T-helper 2 cell treated with Interferon-gamma antibody and Interleukin-4, amounts not matched to agents 5 μg/mL and 100 μg/mL, for 36 hours (primary cell): ENCODE data around the gene ULK1.
"Not testable (repeated sequence)": the region's sequence is repeated elsewhere in the genome, so short reads cannot be mapped to it uniquely, and the experiment has no call there.

ENCODE experiments used
- DNase-seq: peaks from one replicate; pipeline ENCODE4 v3.0.0; 2021; ENCODE audit warnings: low spot score
- H3K27ac Mint-ChIP-seq: one replicate; pipeline ENCODE4 v1.8.0; 2021; ENCODE audit warnings: mild to moderate bottlenecking, mixed read lengths
- H3K27me3 Mint-ChIP-seq: one replicate; pipeline ENCODE4 v1.8.0; 2021; ENCODE audit warnings: low read depth, mixed read lengths
- H3K36me3 Mint-ChIP-seq: one replicate; pipeline ENCODE4 v1.8.0; 2021; ENCODE audit warnings: low read depth, mixed read lengths
- H3K4me1 Mint-ChIP-seq: one replicate; pipeline ENCODE4 v1.8.0; 2021; ENCODE audit warnings: low read depth, mixed read lengths
- H3K4me3 Mint-ChIP-seq: one replicate; pipeline ENCODE4 v1.8.0; 2022; ENCODE audit warnings: mild to moderate bottlenecking, moderate library complexity, mixed read lengths
- H3K9me3 Mint-ChIP-seq: one replicate; pipeline ENCODE4 v1.8.0; 2021; ENCODE audit warnings: mixed read lengths

Gene ULK1

GRCh38 chr12:131867891-131868675, 26.3 kb upstream of the ULK1 start:
- H3K27ac Mint-ChIP-seq, result no peak overlapping the region
- H3K4me3 Mint-ChIP-seq, result no peak overlapping the region
- no peak for DNase-seq
- H3K36me3 Mint-ChIP-seq, result no peaks in the 10 kb centered on the region
- H3K4me1 Mint-ChIP-seq, result no peaks in the 10 kb centered on the region
- H3K27me3 Mint-ChIP-seq, result no peaks in the 10 kb centered on the region
- H3K9me3 Mint-ChIP-seq, result no peaks in the 10 kb centered on the region

GRCh38 chr12:131869871-131870418, 24.5 kb upstream of the ULK1 start:
- no peaks in the 10 kb centered on the region for H3K4me1 Mint-ChIP-seq
- H3K27ac Mint-ChIP-seq, result peak overlapping the region; percentile 3
- no peak for DNase-seq
- peaks cover 3% of the 10 kb centered on the region for H3K9me3 Mint-ChIP-seq
- no peaks in the 10 kb centered on the region for H3K27me3 Mint-ChIP-seq
- H3K36me3 Mint-ChIP-seq, result no peaks in the 10 kb centered on the region
- H3K4me3 Mint-ChIP-seq, result no peak overlapping the region

GRCh38 chr12:131871677-131872076, 22.7 kb upstream of the ULK1 start:
- H3K4me3 Mint-ChIP-seq, result no peak overlapping the region
- no peaks in the 10 kb centered on the region for H3K27me3 Mint-ChIP-seq
- DNase-seq, result no peak
- peaks cover 3% of the 10 kb centered on the region for H3K9me3 Mint-ChIP-seq
- H3K4me1 Mint-ChIP-seq, result no peaks in the 10 kb centered on the region
- H3K27ac Mint-ChIP-seq, result no peak overlapping the region
- H3K36me3 Mint-ChIP-seq, result no peaks in the 10 kb centered on the region

GRCh38 chr12:131872154-131873051, 22.0 kb upstream of the ULK1 start:
- Mint-ChIP-seq H3K27ac (no peak overlapping the region), H3K9me3 (peaks cover 3% of the 10 kb centered on the region)
- DNase-seq, result no peak

GRCh38 chr12:131873293-131873692, 21.1 kb upstream of the ULK1 start:
- Mint-ChIP-seq H3K36me3 (no peaks in the 10 kb centered on the region), H3K27me3 (peaks cover 3% of the 10 kb centered on the region), H3K9me3 (peaks cover 3% of the 10 kb centered on the region), H3K27ac (no peak overlapping the region), H3K4me1 (no peaks in the 10 kb centered on the region), H3K4me3 (no peak overlapping the region)
- DNase-seq, result no peak

More at GRCh38 chr12:131872154-131873051, 22.0 kb upstream of the ULK1 start:
- H3K36me3 Mint-ChIP-seq, result no peaks in the 10 kb centered on the region
- H3K27me3 Mint-ChIP-seq, result no peaks in the 10 kb centered on the region
- no peaks in the 10 kb centered on the region for H3K4me1 Mint-ChIP-seq
- no peak overlapping the region for H3K4me3 Mint-ChIP-seq

- H3K27me3 Mint-ChIP-seq, H3K4me3 Mint-ChIP-seq, H3K27ac Mint-ChIP-seq, DNase-seq, H3K4me1 Mint-ChIP-seq, H3K36me3 Mint-ChIP-seq, H3K9me3 Mint-ChIP-seq: not testable (repeated sequence)
Observed at GRCh38 chr12:131874972-131875371, 19.4 kb upstream of the ULK1 start.

GRCh38 chr12:131877216-131877615, 17.2 kb upstream of the ULK1 start:
- not testable (repeated sequence) for H3K4me3 Mint-ChIP-seq, H3K9me3 Mint-ChIP-seq, H3K27me3 Mint-ChIP-seq, H3K36me3 Mint-ChIP-seq, DNase-seq, H3K4me1 Mint-ChIP-seq, H3K27ac Mint-ChIP-seq

- H3K36me3 Mint-ChIP-seq, DNase-seq, H3K27ac Mint-ChIP-seq, H3K4me1 Mint-ChIP-seq, H3K4me3 Mint-ChIP-seq, H3K27me3 Mint-ChIP-seq, H3K9me3 Mint-ChIP-seq: not testable (repeated sequence)
Observed at GRCh38 chr12:131878436-131878835, 16.0 kb upstream of the ULK1 start.

DNA sequence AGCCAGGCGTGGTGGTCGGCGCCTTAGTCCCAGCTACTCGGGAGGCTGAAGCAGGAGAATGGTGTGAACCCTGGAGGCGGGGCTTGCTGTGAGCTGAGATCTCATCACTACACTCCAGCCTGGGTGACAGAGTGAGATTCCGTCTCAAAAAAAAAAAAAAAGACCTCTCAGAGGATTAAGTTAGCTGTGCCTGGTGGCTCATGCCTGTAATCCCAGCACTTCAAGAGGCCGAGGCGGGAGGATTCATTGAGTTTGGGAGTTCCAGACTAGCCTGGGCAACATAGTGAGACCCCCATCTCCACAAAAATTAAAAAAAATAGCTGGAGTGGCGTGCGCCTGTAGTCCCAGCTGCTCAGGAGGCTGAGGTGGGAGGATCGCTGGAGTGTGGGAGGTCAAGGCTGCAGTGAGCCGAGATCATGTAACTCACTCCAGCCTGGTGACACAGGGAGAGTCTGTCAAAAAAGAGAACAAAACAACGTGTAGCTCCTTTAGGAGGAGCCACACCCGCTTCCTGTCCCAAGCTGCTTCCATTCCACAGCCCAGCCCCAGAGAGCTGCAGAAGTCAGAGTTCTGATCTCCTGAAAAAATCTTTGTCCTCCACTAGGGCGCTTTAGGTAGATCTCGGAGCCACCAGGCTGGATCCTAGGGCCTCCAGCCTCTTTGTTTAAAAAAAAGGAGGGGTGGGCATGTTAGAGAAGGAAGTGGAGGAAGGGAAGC, 11.5 kb upstream of the ULK1 start:
- Mint-ChIP-seq H3K27ac (no peak overlapping the region), H3K27me3 (peaks cover 2% of the 10 kb centered on the region), H3K9me3 (peaks cover 6% of the 10 kb centered on the region), H3K36me3 (no peaks in the 10 kb centered on the region), H3K4me1 (no peaks in the 10 kb centered on the region), H3K4me3 (no peak overlapping the region)
- DNase-seq, result no peak

GRCh38 chr12:131883521-131883900, 10.9 kb upstream of the ULK1 start:
- H3K4me1 Mint-ChIP-seq, result no peaks in the 10 kb centered on the region
- H3K27ac Mint-ChIP-seq, result no peak overlapping the region
- H3K9me3 Mint-ChIP-seq, result peaks cover 6% of the 10 kb centered on the region
- DNase-seq, result no peak
- H3K27me3 Mint-ChIP-seq, result peaks cover 3% of the 10 kb centered on the region
- H3K4me3 Mint-ChIP-seq, result no peak overlapping the region
- H3K36me3 Mint-ChIP-seq, result no peaks in the 10 kb centered on the region

DNA sequence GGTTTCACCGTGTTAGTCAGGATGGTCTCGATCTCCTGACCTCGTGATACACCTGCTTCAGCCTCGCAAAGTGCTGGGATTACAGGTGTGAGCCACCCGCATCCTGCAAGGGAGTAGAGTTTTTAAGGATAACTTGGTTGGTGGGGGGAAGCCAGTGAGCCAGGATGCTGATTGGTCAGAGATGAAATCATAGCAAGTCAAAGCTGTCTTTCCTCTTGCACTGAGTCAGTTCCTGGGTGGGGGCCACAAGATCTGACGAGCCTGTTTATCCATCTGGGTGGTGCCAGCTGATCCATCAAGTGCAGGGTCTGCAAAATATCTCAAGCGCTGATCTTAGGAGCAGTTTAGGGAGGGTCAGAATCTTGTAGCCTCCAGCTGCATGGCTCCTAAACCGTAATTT, 9.3 kb upstream of the ULK1 start:
- H3K4me3 Mint-ChIP-seq, H3K9me3 Mint-ChIP-seq, H3K27ac Mint-ChIP-seq, H3K4me1 Mint-ChIP-seq, H3K36me3 Mint-ChIP-seq, DNase-seq, H3K27me3 Mint-ChIP-seq: not testable (repeated sequence)

DNA sequence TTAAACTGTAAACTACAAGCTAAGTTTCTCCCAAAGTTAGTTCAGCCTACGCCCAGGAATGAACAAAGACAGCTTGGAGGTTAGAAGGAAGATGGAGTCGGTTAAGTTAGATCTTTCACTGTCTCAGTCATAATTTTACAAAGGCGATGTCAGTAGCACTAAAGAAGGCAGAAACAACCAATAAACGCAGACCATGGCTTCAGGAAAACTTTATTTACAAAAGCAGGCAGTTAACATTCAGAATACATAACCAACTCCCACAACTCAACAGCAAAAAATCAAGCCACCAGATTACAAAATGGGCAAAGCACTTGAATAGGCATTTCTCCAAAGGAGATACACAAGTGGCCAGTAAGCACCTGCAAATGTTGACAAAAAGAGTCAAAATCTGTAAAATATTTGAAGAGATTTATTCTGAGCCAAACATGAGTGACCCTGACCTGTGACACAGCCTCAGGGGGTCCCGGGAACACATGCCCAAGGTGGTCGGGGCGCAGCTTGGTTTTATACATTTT, 8.8 kb upstream of the ULK1 start:
- H3K27ac Mint-ChIP-seq, result no peak overlapping the region

GRCh38 chr12:131891722-131892121, 2.7 kb upstream of the ULK1 start:
- not testable (repeated sequence) for H3K4me1 Mint-ChIP-seq, H3K27ac Mint-ChIP-seq, H3K36me3 Mint-ChIP-seq, H3K9me3 Mint-ChIP-seq, DNase-seq, H3K27me3 Mint-ChIP-seq, H3K4me3 Mint-ChIP-seq

More for the DNA sequence above, 8.8 kb upstream of the ULK1 start:
- Mint-ChIP-seq H3K4me3 (no peak overlapping the region), H3K9me3 (peaks cover 6% of the 10 kb centered on the region), H3K27me3 (peaks cover 6% of the 10 kb centered on the region), H3K4me1 (no peaks in the 10 kb centered on the region), H3K36me3 (no peaks in the 10 kb centered on the region)
- DNase-seq, result no peak
